ENCODE results near the gene RSPO4.

RSPO4 gene

GRCh38 chr20:946826-947225 is 55.3 kb downstream of the RSPO4 start:
- intact Hi-C loops (cut with DNase I) = no loop called here
- DNase-seq = no peak

- no peak for DNase-seq
- intact Hi-C loops (cut with DNase I) = no loop called here
Measured at GRCh38 chr20:945841-946240, 56.3 kb downstream of the RSPO4 start.

- no peak for DNase-seq
- intact Hi-C loops (cut with DNase I) = no loop called here
Measured at GRCh38 chr20:944774-945410, 57.2 kb downstream of the RSPO4 start.

DNA sequence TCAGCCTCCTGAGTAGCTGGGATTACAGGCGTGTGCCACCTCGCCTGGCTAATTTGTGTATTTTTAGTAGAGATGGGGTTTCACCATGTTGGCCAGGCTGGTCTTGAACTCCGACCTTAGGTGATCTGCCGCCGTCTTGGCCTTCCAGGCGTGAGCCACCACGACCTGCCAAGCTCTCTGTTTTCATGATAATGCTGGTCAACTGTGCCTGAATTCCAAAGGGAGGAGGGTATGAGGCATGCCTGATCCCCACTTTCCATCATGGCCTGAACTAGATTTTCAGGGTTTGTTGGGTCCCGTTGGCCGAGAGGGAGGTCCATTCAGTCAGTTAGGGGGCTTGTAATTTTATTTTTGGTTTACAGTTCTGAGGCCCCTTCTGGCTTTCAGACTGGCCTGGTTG is 58.0 kb downstream of the RSPO4 start:
- intact Hi-C loops (cut with DNase I) = no loop called here
- no peak for DNase-seq

- intact Hi-C loops (cut with DNase I) = no loop called here
- peak in 1 of 10 donors; percentile 62 for DNase-seq
Measured at GRCh38 chr20:942611-943010, 59.5 kb downstream of the RSPO4 start.

DNA sequence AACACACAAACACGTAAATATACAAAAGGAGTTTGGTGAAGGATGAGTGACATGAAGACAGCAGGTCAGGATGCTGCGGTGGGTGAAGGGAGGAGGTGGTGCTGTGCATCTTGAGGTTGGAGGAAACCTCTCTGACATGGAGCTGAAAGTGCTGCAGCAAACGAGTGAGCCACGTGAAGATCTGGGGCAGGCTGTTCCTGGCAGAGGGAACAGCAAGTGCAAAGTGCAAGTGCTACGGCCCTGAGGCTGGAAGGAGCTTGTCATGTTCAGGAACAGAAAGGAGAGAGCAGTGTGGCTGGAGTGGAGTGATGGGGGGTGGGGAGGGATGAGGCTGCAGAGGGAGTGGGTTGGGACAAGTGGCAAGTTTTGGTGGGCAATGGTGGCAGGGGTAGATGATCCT is 61.2 kb downstream of the RSPO4 start:
- intact Hi-C loops (cut with DNase I) = no loop called here
- peak in 1 of 10 donors; percentile 30 for DNase-seq

DNA sequence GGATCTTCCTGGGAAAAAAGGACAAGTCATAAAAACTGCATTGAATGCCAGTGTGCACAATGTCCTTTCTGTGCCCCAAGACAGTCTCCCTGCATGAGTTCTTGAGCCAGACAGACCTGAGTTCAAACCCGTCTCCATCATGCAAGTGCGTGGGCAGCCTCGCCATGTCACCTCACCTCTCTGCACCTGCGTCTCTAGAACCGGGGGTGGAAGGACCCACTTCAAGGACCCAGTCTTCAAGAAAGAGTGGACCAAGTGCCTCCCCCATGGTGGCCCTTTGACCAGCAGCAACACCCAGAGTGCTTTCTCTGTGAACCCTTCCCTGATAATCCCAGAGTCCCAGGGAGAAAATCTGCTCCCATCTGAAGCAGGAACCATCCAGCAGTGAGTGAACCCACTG is 62.5 kb downstream of the RSPO4 start:
- intact Hi-C loops (cut with DNase I) = no loop called here
- peak in 1 of 10 donors; percentile 16 for DNase-seq

DNA sequence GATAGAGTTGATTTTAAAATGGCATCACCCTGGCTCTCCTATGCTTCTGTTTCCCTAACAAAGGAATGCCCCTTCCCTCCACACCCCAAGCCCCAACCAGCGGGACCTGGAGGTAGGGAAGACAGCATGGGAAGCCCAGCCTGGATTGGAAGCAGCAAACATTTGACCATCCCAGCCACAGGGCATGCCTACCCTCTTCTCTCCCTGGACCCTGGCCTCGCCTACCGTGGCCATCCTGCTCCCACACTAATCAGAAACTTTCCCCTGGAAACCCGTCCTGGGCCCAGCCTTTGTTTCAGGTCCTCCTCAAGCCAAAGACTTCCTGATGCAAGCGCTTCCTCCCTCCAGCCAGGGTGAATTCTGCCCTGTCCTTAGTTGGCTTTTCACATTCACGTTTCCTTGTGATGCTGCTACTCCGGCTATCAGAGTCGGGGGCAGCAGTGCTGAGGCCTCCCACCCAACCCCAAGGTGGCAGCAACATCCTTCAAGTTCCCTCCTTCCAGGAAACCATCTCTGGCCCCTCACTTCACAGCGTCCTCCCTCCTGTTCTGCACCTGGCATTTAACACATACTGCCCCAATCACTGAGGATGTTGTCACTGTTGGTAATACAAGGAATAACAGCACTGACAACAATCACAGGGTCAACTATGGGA is 67.8 kb downstream of the RSPO4 start:
- peak in 1 of 10 donors; percentile 20 for DNase-seq
- intact Hi-C loops (cut with DNase I) = no loop called here

DNA sequence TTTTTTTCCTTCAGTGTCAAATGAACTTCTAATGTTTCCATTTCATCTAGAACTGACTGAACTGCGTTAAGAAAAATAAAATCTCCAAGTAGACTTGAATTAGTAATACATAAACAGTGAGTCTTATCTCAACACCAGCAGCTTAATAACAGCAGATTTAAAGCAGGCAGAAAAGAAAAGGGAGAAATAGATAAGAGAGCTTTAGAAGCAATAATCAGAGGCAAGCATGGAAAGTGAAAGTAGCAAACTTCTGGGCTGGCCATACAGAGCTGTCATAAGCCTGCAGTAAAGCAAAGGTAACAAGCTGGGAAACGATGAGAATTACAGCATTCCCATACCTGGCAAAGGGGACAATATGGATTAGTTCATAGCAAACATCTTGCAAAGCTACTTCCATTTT is 69.1 kb downstream of the RSPO4 start:
- DNase-seq = no peak
- intact Hi-C loops (cut with DNase I) = no loop called here

GRCh38 chr20:931401-931800 is 70.7 kb downstream of the RSPO4 start:
- intact Hi-C loops (cut with DNase I) = no loop called here
- DNase-seq = no peak

GRCh38 chr20:926670-927069 is 75.4 kb downstream of the RSPO4 start:
- DNase-seq = no peak
- intact Hi-C loops (cut with DNase I) = no loop called here

DNA sequence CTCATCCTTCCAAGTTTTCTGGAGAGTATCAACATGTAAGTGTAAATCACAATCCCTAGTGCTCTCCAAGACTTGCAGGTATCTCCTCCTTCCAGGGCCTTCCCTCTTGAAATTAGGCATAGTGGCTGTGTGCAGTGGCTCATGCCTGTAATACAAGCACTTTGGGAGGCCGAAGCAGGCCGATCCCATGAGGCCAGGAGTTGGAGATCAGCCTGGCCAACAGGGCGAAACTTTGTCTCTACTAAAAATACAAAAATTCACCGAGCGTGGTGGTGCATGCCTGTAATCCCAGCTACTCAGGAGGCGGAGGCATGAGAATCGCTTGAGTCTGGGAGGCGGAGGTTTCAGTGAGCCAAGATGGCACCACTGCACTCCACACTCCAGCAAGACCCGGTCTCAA is 76.6 kb downstream of the RSPO4 start:
- intact Hi-C loops (cut with DNase I) = no loop called here
- peak in 1 of 10 donors; percentile 0 for DNase-seq

DNA sequence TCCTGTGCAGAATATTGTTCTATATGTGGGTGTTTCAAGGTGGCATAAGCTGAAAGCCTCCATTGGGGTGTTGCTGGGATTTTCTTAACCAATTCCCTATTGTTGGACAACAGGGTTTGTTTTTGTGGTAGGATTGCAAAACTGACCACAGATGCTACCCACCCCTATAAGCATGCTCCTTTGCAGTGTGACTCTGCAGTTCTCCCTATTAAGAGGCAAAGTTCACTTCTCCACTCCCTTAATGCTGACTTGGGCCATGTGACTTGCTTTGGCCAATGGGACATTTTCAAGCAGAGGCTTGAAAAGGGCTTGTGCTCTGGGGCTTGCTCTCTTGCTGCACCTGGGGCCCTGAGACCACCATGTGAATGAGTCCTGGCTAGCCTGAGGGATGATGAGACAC is 77.5 kb downstream of the RSPO4 start:
- intact Hi-C loops (cut with DNase I) = no loop called here
- no peak for DNase-seq

DNA sequence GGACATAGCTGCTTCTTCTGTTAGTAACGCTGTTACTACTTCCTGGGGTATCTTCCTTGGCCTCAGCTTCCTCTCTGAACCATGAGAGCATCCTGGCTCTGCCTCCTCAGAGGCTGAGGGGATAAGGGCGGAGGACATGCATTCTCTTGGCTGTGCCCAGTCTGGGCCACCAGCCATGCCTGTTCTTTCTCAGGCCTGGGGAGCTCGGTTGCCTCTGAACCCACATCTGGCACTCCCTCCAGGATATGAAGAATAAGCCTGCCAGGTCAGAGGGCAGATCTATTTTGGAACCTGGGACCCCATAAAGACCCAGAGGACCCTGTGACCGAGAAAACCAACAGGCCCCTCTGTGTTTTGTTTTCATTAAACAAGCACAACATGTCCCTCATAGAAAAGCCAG is 79.3 kb downstream of the RSPO4 start:
- intact Hi-C loops (cut with DNase I) = no loop called here

GRCh38 chr20:921068-921467 is 81.0 kb downstream of the RSPO4 start:
- DNase-seq = peak in 1 of 10 donors; percentile 70
- intact Hi-C loops (cut with DNase I) = no loop called here

More for the DNA sequence above, 79.3 kb downstream of the RSPO4 start:
- DNase-seq = peak in 1 of 10 donors; percentile 23

DNA sequence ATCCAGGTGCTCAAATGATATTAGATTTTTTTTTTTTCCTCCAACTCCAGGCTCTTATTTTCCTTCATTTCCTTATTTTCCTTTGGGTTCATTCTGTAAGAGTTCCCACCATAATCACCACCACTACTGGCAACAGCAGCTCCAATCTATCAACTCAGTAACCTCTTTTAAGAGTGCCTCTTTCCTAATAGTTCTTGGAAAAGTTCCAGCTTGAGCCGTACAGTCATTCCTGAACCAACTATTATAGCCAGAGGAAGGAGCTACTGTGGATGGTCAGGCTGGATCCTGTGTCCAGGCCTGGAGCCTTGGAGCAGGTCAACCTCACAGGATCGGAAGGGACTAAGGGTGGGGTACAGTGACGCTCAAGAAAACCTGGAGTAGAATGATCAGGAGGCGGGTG is 81.8 kb downstream of the RSPO4 start:
- DNase-seq = no peak
- intact Hi-C loops (cut with DNase I) = no loop called here

GRCh38 chr20:919491-919916 is 82.6 kb downstream of the RSPO4 start:
- DNase-seq = no peak
- intact Hi-C loops (cut with DNase I) = no loop called here

DNA sequence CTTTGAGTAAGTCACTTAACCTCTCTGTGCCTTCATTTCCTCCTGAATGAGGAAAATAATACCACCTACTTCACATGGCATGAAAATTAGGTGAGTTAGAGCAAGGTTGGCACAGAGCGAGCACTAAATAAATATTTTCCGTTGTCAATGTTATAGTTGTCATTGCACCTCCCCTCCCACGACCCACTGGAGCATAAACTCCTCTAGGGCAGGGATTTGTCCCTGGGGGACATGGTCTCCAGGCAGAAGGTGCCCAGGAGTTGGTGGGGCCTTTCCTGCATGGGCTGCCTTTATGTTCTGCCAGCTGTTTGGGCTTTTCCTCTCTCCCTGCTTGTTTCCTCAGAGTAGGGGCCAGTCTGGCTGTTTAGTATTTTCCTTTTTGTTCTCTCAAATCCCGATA is 84.7 kb downstream of the RSPO4 start:
- intact Hi-C loops (cut with DNase I) = no loop called here
- no peak for DNase-seq

DNA sequence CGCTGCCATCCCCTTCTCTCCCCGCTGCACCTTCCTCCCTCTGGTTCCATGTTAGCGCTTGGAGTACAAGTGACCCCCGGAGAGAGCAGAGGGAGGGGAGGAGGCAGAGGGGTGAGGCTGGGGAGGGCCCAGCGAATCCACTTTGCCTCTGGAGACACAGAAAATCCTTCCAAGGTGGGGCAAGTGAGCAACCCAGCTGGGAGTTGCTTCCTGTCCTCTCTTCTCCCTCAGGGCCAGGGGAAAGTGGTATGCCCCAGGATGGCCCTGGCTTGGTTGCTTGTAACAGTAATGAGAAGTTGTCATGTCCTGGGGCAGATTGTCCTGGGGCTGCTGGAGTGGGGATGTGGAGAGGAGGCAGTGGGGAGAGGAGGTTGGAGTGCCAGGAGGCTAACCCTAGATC is 85.3 kb downstream of the RSPO4 start:
- DNase-seq = peak in 1 of 10 donors; percentile 65
- intact Hi-C loops (cut with DNase I) = no loop called here

- intact Hi-C loops (cut with DNase I) = no loop called here
- no peak for DNase-seq
Measured at GRCh38 chr20:916125-916799, 85.8 kb downstream of the RSPO4 start, which contains the start of gene ANGPT4. ANGPT4 (minus strand) TSS chr20:916334; CDS start chr20:916214, 120 bp downstream.

DNA sequence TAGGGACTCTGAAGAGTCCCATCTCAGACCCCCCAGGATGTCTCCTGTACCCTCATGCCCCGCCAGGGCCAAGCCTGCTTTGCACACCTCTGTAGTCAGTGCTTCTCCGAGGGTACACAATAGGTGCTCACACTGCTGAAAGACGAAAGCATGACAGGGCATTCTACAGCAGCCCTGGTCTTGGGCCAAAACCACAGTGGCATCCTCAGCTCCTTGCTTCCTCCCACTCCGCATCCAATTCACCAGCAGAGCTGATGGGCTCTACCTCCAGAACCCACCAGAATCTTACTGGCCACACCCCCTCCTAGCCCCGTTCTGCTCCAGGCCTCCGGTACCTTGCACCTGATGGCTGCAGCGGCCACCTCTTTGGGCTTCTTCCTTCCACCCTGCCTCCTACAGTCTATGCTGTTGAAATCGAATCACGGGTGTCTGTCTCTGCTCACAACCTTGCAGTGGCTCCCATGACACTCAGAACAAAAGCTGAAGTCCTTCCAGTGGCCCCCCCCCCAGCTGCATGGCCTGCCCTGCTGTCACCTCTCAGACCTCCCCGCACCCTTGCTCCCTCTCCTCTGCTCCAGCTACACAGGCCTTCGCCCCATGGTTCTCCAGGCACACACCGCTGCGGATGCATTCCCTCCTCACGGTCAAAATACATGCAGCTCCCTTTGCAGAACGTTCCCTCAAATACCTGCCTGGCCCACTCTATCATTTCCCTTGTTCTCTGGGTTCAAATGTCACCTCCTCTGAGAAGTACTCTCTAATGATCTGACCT is 87.2 kb downstream of the RSPO4 start:
- DNase-seq = peak in 1 of 10 donors; percentile 69
- intact Hi-C loops (cut with DNase I) = no loop called here
